Muscle of leg (tissue), 11 donors: ENCODE data around the gene LSMEM2. TPM values are rescaled to one million over a fixed set of nuclear protein-coding genes. Genes with fewer than 3 reads are reported as not detected.

Experiments
- DNase-seq: peaks from one replicate; pipeline ENCODE4 v3.0.0; 2013
- H3K27ac ChIP-seq: one replicate; pipeline ENCODE4 v1.5.1; 2013; ENCODE audit warnings: mild to moderate bottlenecking, low read length, control low read depth
- H3K27me3 ChIP-seq: one replicate; pipeline ENCODE4 v1.6.1; 2013; ENCODE audit warnings: low read length; ENCODE audit not compliant: control insufficient read depth, insufficient read depth
- H3K36me3 ChIP-seq: one replicate; pipeline ENCODE4 v1.6.1; 2013; ENCODE audit warnings: low read length; ENCODE audit not compliant: control insufficient read depth, insufficient read depth
- H3K4me1 ChIP-seq: one replicate; pipeline ENCODE4 v1.6.1; 2013; ENCODE audit warnings: low read length; ENCODE audit not compliant: control insufficient read depth, insufficient read depth
- H3K4me3 ChIP-seq: one replicate; pipeline ENCODE4 v1.5.1; 2013; ENCODE audit warnings: low read length, control low read depth
- H3K9me3 ChIP-seq: replicated peaks from 2 replicates; pipeline ENCODE4 v1.6.1; 2013; ENCODE audit warnings: low read depth, low read length; ENCODE audit not compliant: control insufficient read depth
- WGBS: methylation state at CpG from one replicate; pipeline ENCODE4 v1.1.5; 2013; ENCODE audit warnings: missing lambda C conversion rate; ENCODE audit not compliant: insufficient coverage; 5-methylcytosine and 5-hydroxymethylcytosine counted together
- polyA plus RNA-seq, 8 donors: library from polyadenylated mRNA; unstranded; fragments of 120-200 nt; gene quantifications; one replicate each; pipeline versions ENCODE4 v1.2.1 to v1.2.3, GENCODE V29; 2013; ENCODE audit warnings: inconsistent platforms in 1 of 8, low replicate concordance in 1 of 8; ENCODE audit not compliant: insufficient read length in 8 of 8, insufficient read depth in 1 of 8
- total RNA-seq: library from RNA; stranded (reverse); fragments of 120-200 nt; gene quantifications from one replicate; pipeline ENCODE4 v1.2.4, GENCODE V29; 2013

The LSMEM2 gene
- total and polyA plus RNA-seq, 9 donors = 11.1 to 33.1 (median 26.7) TPM

DNA sequence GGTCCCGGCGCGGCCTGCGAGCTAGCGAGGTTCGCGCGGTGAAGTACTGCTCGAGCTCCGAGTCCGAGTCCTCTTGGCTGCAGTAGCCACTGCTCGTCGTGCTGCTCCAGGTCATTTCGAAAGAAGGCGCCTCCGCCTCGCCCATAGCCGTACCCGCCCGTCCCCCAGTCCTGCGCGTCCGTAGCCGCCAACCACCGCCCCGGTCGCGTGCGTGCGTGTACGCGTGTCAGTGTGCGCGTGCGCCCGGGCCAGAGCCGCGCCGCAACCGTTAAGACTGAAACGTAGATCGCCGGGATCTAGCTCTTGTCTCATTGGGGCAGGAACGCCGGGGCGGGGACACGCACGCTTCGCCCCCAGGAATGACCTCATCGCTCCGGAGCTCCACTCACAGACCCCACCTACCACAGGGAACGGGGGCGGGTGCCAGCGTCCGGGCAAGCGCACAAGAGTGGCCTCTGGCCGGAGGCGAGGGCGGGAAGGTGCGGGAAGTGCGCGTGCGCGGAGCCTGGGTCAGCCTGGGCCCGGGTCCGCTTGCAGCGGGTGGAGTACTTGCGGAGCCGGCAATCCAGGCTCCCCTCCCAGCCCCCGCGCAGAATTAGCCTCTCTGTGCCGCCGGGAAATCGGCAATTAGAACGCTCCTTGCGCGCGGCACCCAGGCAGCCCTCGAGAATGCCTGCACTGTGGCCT, 58.4 kb downstream of the LSMEM2 start:
- Histone ChIP-seq H3K27ac (peak overlapping the region; percentile 98), H3K4me3 (peak overlapping the region; percentile 80), H3K27me3 (no peaks in the 10 kb centered on the region), H3K9me3 (no peaks in the 10 kb centered on the region), H3K36me3 (peaks cover 17% of the 10 kb centered on the region), H3K4me1 (peaks cover 81% of the 10 kb centered on the region)
- WGBS = under 1% methylated on average over 75 of the region's 79 CpGs
- DNase-seq = peak; percentile 100

Other genes with a start within 250 kb of the LSMEM2 start
- gene RBM5, start 190.2 kb upstream of the LSMEM2 start, total RNA-seq = 161 TPM
- 100 to 1,000 TPM; 126 to 206 (median 157) TPM for gene RBM5, start 190.2 kb upstream of the LSMEM2 start, polyA plus RNA-seq
- 9.1 TPM for gene SEMA3F, start 123.8 kb upstream of the LSMEM2 start, total RNA-seq
- gene SEMA3F, start 123.8 kb upstream of the LSMEM2 start, polyA plus RNA-seq = 10 to 100 TPM in 6 of 8 donors, 1 to 10 TPM in 2; 9.9 to 28.6 (median 14.4) TPM
- not detected for gene GNAT1, start 87.5 kb upstream of the LSMEM2 start, total RNA-seq
- under 1 TPM in 2 of 8 donors, not detected in 6; 0.26 to 0.34 TPM for gene GNAT1, start 87.5 kb upstream of the LSMEM2 start, polyA plus RNA-seq
- gene SLC38A3, start 73.8 kb upstream of the LSMEM2 start, total RNA-seq = 1.7 TPM
- gene SLC38A3, start 73.8 kb upstream of the LSMEM2 start, polyA plus RNA-seq = 1 to 10 TPM; 1.7 to 4.4 (median 2.5) TPM
- gene GNAI2, start 42.9 kb upstream of the LSMEM2 start, total RNA-seq = 116 TPM
- gene GNAI2, start 42.9 kb upstream of the LSMEM2 start, polyA plus RNA-seq = 100 to 1,000 TPM; 153 to 222 (median 191) TPM
- gene SEMA3B, start 9.9 kb upstream of the LSMEM2 start, total RNA-seq = 51.8 TPM
- 10 to 100 TPM; 31.8 to 53.7 (median 38.9) TPM for gene SEMA3B, start 9.9 kb upstream of the LSMEM2 start, polyA plus RNA-seq
- gene IFRD2, start 13.3 kb downstream of the LSMEM2 start, total RNA-seq = 36.9 TPM
- gene IFRD2, start 13.3 kb downstream of the LSMEM2 start, polyA plus RNA-seq = 10 to 100 TPM; 46.4 to 68.1 (median 61.2) TPM
- gene HYAL3, start 20.3 kb downstream of the LSMEM2 start, total RNA-seq = 1.3 TPM
- 1 to 10 TPM; 1.3 to 3.0 (median 2.2) TPM for gene HYAL3, start 20.3 kb downstream of the LSMEM2 start, polyA plus RNA-seq
- gene NAA80, start 20.3 kb downstream of the LSMEM2 start, total RNA-seq = 5.1 TPM
- gene NAA80, start 20.3 kb downstream of the LSMEM2 start, polyA plus RNA-seq = 1 to 10 TPM; 5.4 to 8.3 (median 6.3) TPM
- gene HYAL1, start 24.5 kb downstream of the LSMEM2 start, total RNA-seq = 1.3 TPM
- gene HYAL1, start 24.5 kb downstream of the LSMEM2 start, polyA plus RNA-seq = 1 to 10 TPM in 7 of 8 donors, under 1 TPM in 1; 0.86 to 2.5 (median 1.7) TPM
- 51.6 TPM for gene HYAL2, start 43.7 kb downstream of the LSMEM2 start, total RNA-seq
- 10 to 100 TPM; 34.3 to 49.5 (median 46.9) TPM for gene HYAL2, start 43.7 kb downstream of the LSMEM2 start, polyA plus RNA-seq
- gene TUSC2, start 49.1 kb downstream of the LSMEM2 start, total RNA-seq = 12.8 TPM
- gene TUSC2, start 49.1 kb downstream of the LSMEM2 start, polyA plus RNA-seq = 10 to 100 TPM; 13.7 to 19.2 (median 17.4) TPM
- gene RASSF1, start 61.7 kb downstream of the LSMEM2 start, total RNA-seq = 33.9 TPM
- gene RASSF1, start 61.7 kb downstream of the LSMEM2 start, polyA plus RNA-seq = 10 to 100 TPM; 34.9 to 47.7 (median 38.8) TPM
- 0.49 TPM for gene ZMYND10, start 66.6 kb downstream of the LSMEM2 start, total RNA-seq
- gene ZMYND10, start 66.6 kb downstream of the LSMEM2 start, polyA plus RNA-seq = 1 to 10 TPM in 4 of 8 donors, under 1 TPM in 4; 0.90 to 1.8 (median 1.1) TPM
- gene NPRL2, start 71.7 kb downstream of the LSMEM2 start, total RNA-seq = 18.9 TPM
- 10 to 100 TPM; 18.2 to 23.9 (median 20.2) TPM for gene NPRL2, start 71.7 kb downstream of the LSMEM2 start, polyA plus RNA-seq
- 8.3 TPM for gene CYB561D2, start 71.8 kb downstream of the LSMEM2 start, total RNA-seq
- 1 to 10 TPM; 6.1 to 9.1 (median 7.5) TPM for gene CYB561D2, start 71.8 kb downstream of the LSMEM2 start, polyA plus RNA-seq
- 25.3 TPM for gene TMEM115, start 80.4 kb downstream of the LSMEM2 start, total RNA-seq
- 10 to 100 TPM; 23.0 to 31.3 (median 26.2) TPM for gene TMEM115, start 80.4 kb downstream of the LSMEM2 start, polyA plus RNA-seq
- 3.0 TPM for gene CACNA2D2, start 224.5 kb downstream of the LSMEM2 start, total RNA-seq
- gene CACNA2D2, start 224.5 kb downstream of the LSMEM2 start, polyA plus RNA-seq = 10 to 100 TPM in 3 of 8 donors, 1 to 10 TPM in 5; 6.1 to 12.6 (median 9.4) TPM